ENCODE measurements around the gene PSMD12.

DNA sequence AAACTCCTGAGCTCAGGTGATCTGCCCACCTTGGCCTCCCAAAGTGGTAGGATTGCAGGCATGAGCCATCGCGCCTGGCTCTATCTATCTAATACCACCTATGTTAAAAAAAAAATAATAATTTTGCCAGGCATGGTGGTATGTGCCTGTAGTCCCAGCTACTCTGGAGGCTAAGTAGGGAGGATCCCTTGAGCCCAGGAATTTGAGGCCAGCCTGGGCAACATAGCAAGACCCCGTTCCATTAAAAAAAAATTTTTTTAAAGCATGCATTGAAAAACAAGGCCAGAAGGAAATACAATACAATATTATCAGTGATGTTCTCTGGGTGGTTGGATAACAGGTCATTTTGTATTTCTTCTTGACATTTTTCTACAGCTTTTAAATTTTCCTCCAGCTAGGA lies 76.1 kb downstream of the PSMD12 start:
- TF ChIP-seq POLR2A (IDR thresholded peaks at IDR 0.05): no peak
- TF ChIP-seq, protein P1, sequence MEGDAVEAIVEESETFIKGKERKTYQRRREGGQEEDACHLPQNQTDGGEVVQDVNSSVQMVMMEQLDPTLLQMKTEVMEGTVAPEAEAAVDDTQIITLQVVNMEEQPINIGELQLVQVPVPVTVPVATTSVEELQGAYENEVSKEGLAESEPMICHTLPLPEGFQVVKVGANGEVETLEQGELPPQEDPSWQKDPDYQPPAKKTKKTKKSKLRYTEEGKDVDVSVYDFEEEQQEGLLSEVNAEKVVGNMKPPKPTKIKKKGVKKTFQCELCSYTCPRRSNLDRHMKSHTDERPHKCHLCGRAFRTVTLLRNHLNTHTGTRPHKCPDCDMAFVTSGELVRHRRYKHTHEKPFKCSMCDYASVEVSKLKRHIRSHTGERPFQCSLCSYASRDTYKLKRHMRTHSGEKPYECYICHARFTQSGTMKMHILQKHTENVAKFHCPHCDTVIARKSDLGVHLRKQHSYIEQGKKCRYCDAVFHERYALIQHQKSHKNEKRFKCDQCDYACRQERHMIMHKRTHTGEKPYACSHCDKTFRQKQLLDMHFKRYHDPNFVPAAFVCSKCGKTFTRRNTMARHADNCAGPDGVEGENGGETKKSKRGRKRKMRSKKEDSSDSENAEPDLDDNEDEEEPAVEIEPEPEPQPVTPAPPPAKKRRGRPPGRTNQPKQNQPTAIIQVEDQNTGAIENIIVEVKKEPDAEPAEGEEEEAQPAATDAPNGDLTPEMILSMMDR (IDR thresholded peaks at IDR 0.05): no peak

Data from stomach (tissue), 4 donors.